Measurements from ENCODE around the gene ST3GAL3.

Gene ST3GAL3

DNA sequence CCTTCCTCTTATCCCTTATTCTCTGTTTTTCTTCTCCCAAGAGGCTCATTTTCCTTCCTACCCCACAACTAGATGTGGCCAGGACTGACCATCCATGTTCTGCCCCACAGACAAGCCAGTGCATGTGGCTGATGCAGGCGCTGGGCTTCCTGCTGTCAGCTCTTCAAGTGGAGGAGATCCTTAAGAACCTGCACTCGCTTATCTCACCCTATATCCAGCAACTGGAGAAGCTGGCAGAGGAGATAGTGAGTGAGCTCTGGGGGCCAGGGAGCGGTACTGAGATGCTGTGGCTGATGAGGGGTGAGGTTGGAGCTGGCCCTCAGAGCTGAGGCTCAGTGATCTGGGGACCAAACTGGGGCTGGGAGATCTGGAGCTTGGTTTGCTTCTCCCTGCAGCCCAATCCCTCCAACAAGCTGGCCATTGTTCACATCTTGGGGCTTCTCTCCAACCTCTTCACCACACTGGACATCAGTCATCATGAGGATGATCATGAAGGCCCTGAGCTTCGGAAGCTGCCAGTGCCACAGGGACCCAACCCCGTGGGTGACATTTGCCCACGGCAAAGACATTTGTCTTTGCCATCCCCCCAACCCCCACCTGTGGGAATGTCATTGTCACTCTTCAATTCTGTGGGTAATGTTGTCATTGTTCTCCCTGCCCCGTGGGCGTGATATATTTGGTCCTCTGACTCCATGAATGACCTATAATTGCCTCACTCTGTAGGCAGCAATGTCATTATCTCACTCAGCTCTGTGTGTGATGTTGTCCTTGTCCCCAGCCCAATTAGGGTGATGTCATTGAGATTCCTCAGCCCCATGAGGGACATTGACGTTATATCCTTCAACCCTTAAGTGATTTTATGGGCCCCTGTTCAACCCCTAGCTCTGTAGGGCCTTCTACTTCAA, 251.3 kb downstream of the ST3GAL3 start:
- DNase-seq (ENCODE audit: low read depth in 1 of 2, low spot score in 1 of 2), result no peak

DNA sequence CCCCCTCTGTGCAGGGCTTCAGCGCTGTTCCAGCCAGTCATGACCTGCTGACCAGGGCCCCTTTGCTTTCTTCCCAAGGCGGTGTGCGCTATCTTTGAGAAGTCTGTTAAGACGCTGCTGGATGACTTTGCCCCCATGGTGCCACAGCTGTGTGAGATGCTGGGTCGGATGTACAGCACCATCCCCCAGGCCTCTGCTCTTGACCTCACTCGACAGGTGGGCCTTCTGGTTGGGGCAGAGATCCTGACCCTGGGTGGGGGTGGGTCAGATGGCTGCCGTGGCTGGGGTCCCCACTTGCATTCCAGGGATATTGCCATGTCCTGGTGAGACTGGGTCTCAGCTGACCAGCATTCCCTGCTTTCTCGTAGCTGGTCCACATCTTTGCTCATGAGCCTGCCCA, 253.5 kb downstream of the ST3GAL3 start:
- no peak for DNase-seq (ENCODE audit: low read depth in 1 of 2, low spot score in 1 of 2)

DNA sequence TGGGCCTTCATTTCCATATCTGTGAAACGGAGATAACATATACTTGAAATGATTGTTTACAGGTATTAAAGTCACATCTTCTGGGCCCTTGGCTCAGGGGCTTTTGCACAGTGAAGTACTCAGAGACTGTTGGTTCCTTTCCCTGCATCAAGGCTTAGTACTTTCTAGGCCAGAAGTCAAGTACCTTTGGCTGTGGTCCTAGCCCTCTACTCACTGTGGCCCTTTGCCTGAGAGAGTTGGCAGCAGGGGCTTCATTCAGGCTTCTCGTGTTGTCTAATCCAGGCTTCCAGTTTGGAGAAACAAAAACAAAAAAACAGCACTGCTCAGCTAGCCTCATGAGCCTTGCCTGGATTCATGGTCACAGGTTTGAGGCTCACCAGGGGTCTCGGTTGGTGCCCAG, 254.4 kb downstream of the ST3GAL3 start:
- DNase-seq (ENCODE audit: low read depth in 1 of 2, low spot score in 1 of 2), result no peak

DNA sequence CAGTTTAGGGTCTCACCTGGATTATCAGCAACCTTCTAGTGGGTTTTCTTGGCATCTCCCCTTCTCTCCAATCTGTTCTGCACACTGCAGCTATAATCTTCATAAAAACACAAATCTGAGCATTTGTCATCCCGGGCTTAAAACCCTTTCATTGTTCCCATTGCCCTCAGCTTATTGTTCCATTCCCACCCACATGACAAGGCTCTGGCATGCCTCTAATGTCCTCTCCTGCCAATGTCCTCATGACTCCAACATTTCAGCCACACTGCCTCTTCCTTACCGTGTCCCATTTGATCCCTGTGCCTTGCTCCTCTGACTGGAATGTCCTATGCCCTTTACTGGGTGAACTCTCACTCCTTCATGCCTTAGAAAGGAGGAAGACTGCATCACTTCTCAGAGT, 255.0 kb downstream of the ST3GAL3 start:
- no peak for DNase-seq (ENCODE audit: low read depth in 1 of 2, low spot score in 1 of 2)

DNA sequence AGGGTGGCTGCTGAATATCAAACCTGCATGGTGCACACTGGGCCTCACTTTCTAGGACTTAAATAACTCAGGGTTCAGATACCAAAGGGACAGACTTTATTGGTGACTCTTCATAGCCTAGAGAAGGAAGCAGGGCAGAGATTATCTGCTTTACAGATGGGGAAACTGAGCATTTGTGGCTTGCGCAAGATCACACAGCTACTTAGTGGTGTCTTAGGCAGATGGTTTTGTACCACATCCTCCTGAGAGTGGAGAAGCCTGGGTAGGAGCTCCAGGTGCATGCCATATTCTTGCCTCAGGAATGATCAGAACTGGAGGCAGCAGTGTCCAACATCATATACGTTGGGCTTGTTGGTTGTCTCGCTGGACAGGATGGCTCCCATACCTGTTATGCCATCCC, 255.7 kb downstream of the ST3GAL3 start:
- no peak for DNase-seq (ENCODE audit: low read depth in 1 of 2, low spot score in 1 of 2)

DNA sequence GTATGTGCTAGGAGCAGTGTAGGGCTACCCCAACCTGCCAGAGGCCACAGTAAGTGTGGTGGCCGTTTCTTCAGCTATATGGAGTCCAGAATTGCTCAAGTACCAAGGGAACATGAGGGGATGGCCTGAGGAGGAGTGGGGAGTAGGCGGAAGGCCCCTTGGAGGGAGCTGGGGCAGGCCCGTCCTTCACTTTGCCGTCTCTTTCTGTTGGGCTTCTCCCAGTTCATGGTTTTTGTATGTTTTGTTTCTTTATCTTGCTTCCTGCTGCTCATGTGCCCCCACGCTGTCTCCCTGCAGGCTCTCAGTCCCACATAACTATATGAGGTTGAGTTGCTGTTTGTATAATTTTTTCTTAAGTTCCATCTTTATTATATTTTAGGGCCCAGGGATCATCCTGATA, 256.6 kb downstream of the ST3GAL3 start:
- DNase-seq (ENCODE audit: low read depth in 1 of 2, low spot score in 1 of 2), result no peak

DNA sequence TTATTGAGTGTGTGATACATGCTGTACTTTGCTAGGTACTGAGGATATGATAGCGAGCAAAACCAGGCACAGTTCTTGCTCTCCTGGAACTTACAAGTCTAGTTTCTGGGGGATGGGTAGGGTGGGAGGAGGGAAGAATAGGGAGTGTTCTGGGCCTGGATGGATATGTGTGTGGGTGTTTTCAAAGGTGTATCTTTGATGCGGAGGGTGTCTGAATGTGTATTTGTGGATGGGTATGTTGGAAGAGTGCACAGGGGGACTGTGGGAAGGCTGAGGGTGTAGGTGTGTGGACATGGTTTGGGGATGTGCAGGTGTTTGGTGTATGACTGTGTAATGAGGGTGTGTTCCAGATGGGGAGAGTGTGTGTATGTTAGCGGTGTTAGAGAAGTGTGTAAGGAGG, 258.0 kb downstream of the ST3GAL3 start:
- DNase-seq (ENCODE audit: low read depth in 1 of 2, low spot score in 1 of 2), result no peak

DNA sequence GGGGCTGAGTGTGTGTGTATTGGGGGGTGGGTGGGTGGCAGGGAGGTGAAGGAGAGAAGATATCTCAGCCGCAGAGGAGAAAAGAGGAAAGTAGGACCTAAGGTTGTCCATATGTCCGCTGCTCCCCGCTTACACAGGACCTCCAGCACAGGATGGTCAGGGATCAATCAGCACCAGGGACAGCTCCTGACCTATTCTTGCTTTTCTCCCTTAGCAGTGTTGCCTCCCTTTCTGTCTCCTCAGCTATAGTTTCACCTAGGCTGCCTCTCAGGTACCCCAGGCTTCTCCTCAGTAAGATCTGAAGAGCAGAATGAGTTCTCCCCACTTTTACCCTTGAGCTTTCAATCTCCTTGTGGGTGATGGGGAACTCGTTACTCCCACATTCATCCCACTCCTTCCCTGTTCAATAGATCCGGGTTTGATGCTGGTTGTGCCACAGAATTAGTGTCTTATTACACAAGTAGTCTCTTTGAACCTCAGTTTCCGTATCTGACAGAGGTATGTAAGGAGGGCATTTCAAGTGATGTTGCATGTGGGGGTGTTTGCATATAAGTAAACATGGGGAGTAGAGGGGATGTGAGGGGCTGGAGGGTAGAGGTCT, 261.1 kb downstream of the ST3GAL3 start:
- DNase-seq (ENCODE audit: low read depth in 1 of 2, low spot score in 1 of 2), result no peak

DNA sequence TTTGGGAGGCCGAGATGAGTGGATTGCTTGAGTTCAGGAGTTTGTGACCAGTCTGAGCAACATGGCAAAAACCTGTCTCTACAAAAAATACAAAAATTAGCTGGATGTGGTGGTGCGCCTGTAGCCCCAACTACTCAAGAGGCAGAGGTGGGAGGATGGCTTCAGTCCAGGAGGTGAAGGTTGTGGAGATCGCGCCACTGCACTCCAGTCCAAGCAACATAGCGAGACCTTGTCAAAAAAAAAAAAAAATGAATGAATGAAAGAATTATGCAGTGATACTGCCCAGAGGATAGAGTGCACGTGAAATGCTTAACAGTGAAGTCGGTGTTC, 262.0 kb downstream of the ST3GAL3 start:
- DNase-seq (ENCODE audit: low read depth in 1 of 2, low spot score in 1 of 2), result no peak

DNA sequence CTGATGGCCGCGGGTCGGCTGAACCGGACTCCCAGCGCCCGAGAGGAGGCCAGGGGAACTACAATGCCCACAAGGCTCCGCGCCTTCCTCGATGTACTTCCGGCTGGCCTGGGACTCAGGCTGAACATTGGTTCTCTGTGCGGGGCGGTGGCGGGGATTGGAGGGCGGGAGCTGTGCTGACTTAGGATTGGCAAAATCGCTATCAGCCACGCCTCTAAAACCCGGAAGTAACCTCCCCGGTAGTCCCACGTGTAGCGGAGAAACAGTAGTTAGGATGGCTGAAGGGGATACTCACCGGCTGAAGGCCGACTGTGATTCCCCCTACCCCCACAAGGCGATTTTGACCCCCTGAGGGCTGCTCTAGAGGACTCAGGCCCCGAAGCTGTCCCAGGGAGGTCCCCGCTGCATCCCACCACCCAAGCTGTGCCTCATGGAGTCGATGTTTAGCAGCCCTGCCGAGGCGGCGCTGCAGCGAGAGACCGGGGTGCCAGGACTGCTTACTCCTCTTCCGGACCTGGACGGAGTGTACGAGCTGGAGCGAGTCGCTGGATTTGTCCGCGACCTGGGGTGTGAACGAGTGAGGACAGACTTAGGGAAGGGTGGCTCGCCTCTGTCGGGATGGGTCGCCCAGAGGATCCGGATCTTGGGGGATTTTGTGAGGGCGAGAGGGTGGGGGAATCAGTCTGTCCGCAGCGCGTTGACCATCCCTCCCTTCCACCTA, 262.6 kb downstream of the ST3GAL3 start, which contains the start of gene DPH2:
DPH2 (plus strand) TSS at position 265 of the 721 bp plus-strand sequence; CDS start at position 431, 166 bp downstream.
- peak; percentile 85 to 89 for DNase-seq (ENCODE audit: low read depth in 1 of 2, low spot score in 1 of 2)

DNA sequence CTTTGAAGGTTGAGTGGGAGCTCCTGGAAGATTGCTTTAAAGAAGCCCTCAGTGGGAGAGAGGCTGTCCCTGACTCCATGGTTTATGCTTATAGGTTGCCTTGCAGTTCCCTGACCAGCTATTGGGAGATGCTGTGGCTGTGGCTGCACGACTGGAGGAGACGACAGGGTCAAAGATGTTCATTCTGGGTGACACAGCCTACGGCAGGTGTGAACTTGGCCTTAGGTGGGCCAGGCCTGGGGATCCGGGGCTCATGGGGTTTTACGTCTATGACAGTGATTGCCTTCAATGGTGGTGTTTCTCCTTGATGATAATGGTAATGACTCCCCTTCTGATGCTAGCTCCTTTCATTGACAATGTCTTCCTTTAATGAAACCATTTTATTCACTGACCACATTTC, 263.2 kb downstream of the ST3GAL3 start:
- DNase-seq (ENCODE audit: low read depth in 1 of 2, low spot score in 1 of 2), result no peak

DNA sequence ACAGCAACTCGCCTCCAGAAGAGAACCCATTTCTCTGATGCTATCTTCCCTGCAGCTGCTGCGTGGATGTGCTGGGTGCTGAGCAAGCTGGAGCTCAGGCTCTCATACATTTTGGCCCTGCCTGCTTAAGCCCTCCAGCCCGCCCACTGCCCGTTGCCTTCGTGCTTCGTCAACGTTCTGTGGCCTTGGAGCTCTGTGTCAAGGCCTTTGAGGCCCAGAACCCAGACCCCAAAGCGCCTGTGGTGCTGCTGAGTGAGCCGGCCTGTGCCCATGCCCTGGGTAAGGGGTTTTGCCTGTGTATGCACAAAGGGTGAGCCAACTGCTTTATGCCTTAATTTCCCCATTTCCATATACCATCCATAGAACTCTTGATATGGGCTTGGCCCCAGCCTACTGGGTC, 263.6 kb downstream of the ST3GAL3 start:
- no peak for DNase-seq (ENCODE audit: low read depth in 1 of 2, low spot score in 1 of 2)

DNA sequence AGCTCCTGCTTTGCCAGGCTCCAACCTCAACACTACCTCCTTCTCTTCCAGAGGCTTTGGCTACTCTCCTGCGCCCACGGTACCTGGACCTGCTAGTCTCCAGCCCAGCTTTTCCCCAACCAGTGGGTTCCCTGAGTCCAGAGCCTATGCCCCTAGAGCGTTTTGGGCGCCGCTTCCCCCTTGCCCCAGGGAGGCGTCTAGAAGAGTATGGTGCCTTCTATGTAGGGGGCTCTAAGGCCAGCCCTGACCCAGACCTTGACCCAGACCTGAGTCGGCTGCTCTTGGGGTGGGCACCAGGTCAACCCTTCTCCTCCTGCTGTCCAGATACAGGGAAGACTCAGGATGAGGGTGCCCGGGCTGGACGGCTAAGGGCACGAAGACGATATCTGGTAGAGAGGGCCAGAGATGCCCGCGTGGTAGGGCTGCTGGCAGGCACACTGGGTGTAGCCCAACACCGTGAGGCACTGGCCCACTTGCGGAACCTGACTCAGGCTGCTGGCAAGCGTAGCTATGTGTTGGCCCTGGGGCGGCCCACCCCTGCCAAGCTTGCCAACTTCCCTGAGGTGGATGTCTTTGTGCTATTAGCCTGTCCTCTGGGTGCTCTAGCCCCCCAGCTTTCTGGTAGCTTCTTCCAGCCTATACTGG, 264.1 kb downstream of the ST3GAL3 start:
- DNase-seq (ENCODE audit: low read depth in 1 of 2, low spot score in 1 of 2), result no peak

DNA sequence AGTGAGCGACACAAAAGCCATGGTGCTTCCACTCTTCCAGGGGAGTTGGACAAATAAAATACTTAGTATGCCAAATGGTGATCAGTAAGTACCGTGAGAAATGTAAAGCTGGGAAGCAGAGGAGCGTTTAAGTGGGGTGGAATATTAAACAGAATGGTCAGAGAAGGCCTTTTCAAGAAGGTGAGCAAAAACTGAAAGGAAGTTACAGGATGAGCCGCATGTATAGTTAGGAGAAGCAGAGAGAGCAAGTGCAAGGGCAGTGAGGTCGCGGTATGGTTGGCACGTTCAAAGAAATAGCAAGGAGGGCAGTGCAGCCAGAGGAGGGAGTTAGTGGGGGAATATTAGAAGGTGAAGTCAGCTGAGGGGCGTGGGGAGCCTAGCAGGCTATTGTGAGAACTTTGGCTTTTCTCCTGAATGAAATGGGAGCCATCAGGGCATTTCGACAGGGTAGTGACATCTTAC, 266.7 kb downstream of the ST3GAL3 start:
- DNase-seq (ENCODE audit: low read depth in 1 of 2, low spot score in 1 of 2), result no peak

DNA sequence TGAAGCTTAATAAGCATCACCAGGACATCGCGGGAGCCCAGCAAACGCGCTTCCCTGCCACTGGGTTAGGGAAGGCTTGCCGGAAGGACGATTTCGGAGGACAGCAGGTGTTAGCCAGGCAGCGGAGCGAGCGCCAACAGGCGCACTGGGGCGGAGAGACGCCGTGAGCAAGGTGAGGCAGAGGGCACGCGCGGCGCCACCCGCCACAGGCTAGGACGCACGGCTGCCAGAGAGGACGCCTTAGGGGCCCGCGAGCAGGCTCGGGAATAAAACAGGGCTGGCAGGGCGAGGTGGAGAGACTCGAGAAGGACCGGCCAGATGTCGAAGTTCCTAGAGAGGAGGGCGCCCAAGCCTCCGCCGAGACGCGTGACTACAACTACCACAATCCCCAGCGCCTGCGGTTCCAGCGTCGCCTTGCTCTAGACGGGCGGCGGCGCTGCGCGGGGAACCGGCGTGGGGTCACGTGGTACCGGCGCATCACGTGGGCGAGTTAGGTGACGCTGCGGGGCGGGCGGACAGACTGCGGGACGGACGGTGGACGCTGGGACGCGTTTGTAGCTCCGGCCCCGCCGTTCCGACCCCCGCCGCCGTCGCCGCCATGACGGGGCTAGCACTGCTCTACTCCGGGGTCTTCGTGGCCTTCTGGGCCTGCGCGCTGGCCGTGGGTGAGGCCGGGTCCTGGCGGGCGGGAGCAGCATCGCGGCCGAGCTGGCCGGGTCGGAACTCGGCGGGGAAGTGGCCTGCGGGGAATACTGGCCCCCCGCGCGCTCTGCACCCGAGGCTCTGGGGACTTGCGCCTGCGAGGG, 267.3 kb downstream of the ST3GAL3 start, which contains the start of gene ATP6V0B:
ATP6V0B (plus strand) TSS at position 518 of the 806 bp plus-strand sequence; CDS start at position 599, 81 bp downstream.
- peak; percentile 82 to 94 for DNase-seq (ENCODE audit: low read depth in 1 of 2, low spot score in 1 of 2)

DNA sequence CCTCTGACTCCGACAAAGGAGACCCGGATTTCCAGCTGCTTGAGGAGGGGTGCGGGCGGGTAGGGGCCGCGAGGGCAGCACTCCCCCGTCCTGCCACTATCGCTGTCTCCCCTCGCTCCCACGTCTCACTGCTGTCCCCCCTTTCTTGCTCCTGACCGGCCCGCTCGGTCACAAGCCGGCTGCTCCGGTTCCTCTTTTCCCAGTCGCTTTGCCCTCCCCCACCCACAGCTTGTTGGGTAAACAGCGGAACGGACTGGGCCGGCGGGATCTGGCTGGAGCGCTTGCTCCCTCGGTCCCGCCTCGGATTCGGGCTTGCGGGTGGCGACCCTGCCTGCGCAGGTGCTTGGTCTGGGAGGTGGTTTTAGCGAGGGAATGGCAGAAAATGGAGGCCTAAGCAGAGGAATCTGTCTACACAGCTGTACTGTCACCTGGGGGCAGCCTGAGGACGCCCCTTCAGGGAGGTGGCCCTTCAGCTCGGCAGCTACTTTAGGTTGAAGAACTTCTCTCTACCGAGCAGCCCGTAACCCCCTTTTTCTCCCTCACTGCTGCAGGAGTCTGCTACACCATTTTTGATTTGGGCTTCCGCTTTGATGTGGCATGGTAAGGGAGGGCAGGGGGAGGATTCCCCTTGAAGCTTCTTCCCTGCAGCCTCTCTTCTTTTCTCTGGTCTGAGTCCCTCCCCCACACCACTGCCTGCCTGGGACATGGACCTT, 268.1 kb downstream of the ST3GAL3 start:
- DNase-seq (ENCODE audit: low read depth in 1 of 2, low spot score in 1 of 2), result no peak

DNA sequence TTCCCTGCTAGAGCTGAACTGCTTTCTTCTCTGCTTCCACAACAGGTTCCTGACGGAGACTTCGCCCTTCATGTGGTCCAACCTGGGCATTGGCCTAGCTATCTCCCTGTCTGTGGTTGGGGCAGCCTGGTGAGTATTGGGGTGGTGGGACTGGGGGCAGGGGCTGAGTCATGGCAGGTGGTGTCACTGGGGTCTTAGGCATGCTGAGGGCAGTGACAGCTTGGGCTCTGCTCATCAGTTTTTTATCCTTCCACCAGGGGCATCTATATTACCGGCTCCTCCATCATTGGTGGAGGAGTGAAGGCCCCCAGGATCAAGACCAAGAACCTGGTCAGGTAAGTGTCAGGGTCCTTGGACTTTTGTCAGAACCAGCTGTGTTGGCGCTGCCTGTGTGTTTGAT, 268.7 kb downstream of the ST3GAL3 start:
- no peak for DNase-seq (ENCODE audit: low read depth in 1 of 2, low spot score in 1 of 2)

DNA sequence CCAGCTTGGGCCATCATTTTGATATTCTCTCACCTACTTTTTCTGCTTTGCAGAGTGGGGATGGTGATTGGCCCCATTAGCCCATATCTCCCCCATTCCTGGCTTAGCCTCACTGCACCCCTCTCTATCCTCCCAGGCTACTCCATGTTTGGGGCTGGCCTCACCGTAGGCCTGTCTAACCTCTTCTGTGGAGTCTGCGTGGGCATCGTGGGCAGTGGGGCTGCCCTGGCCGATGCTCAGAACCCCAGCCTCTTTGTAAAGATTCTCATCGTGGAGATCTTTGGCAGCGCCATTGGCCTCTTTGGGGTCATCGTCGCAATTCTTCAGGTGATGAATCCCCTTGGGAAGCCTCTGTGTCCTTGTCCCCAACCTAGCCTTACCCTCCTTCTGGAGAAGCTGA, 269.6 kb downstream of the ST3GAL3 start:
- DNase-seq (ENCODE audit: low read depth in 1 of 2, low spot score in 1 of 2), result no peak

DNA sequence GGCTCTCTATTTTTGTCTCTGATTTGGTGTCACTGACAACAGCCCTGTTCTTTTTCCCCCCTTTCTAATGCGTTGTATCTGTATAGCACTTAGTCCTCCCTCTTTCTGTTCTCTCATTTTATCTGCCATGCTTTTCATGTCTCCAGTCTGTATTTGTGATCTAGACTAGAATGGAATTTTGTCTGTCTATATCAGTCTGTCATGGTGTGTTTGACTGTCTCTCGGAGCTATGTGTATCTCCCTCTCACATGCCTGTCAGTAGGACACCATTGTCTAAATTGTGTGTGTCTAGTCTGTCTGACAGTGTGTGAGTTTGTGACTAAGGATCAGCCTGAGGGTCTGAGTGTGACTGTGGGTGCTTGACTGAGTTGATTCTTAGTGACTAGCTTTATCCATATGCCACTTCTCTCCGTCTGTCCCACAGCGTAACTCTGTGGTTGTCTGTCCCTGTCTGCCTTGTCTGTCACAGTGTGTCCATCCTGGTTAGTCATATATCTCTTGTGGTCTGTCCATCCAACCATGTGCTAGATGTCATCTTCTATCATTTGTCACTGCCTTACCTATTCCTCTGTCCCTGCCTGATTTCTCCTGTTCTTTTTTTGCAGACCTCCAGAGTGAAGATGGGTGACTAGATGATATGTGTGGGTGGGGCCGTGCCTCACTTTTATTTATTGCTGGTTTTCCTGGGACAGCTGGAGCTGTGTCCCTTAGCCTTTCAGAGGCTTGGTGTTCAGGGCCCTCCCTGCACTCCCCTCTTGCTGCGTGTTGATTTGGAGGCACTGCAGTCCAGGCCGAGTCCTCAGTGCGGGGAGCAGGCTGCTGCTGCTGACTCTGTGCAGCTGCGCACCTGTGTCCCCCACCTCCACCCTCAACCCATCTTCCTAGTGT, 270.3 kb downstream of the ST3GAL3 start:
- no peak for DNase-seq (ENCODE audit: low read depth in 1 of 2, low spot score in 1 of 2)

All from stimulated activated CD4-positive, alpha-beta T cell treated with anti-CD3 and anti-CD28 coated beads, Interleukin-15, amount 100 ng/mL, for 1 hour (primary cell).